Kidney (tissue), 14 donors: Measurements from ENCODE around the gene AGK. TPM values are rescaled to one million over a fixed set of nuclear protein-coding genes. Genes with fewer than 3 reads are reported as not detected.
A peak's percentile ranks its signal among the peaks of the same experiment; 100 is the strongest.

Source experiments
- DNase-seq, 5 donors: peaks; one replicate each; pipeline ENCODE4 v3.0.0-alpha.2; 2013 to 2020
- FAIRE-seq: peaks from 2 replicates; lab custom pipeline; 2012; peaks lifted over from hg19 to GRCh38; lab: Jason Lieb, UNC
- H3K27ac ChIP-seq, 2 donors: one replicate each; pipeline ENCODE4 v1.7.0; 2013; ENCODE audit warnings: low read depth in 2 of 2, low read length in 2 of 2, inconsistent platforms in 1 of 2
- H3K27me3 ChIP-seq: one replicate; pipeline ENCODE4 v1.7.1; 2013; ENCODE audit warnings: low read length, inconsistent platforms; ENCODE audit not compliant: control insufficient read depth, insufficient read depth
- H3K36me3 ChIP-seq, 3 donors: one replicate each; pipeline versions ENCODE4 v1.7.0 to v1.7.1; 2013; ENCODE audit warnings: low read length in 3 of 3, control low read depth in 1 of 3, inconsistent platforms in 1 of 3; ENCODE audit not compliant: insufficient read depth in 3 of 3, control insufficient read depth in 2 of 3
- H3K4me1 ChIP-seq, 3 donors: one replicate each; pipeline versions ENCODE4 v1.7.0 to v1.7.1; 2013; ENCODE audit warnings: low read length in 3 of 3, inconsistent platforms in 1 of 3, low read depth in 1 of 3; ENCODE audit not compliant: control insufficient read depth in 2 of 3, insufficient read depth in 2 of 3
- H3K4me3 ChIP-seq, 3 donors: one replicate each; pipeline versions ENCODE4 v1.7.0 to v1.8.1; 2013; ENCODE audit warnings: low read length in 3 of 3, control low read depth in 1 of 3, inconsistent platforms in 1 of 3
- H3K9ac ChIP-seq, 3 donors: one replicate each; pipeline versions ENCODE4 v1.7.0 to v1.7.1; 2013; ENCODE audit warnings: low read length in 3 of 3, control low read depth in 1 of 3, inconsistent platforms in 1 of 3
- H3K9me3 ChIP-seq, 3 donors: one replicate each; pipeline versions ENCODE4 v1.7.0 to v1.7.1; 2013; ENCODE audit warnings: low read length in 3 of 3, control low read depth in 1 of 3, inconsistent platforms in 1 of 3; ENCODE audit not compliant: control insufficient read depth in 2 of 3, insufficient read depth in 1 of 3
- CTCF ChIP-seq: IDR thresholded peaks from 3 replicates; pipeline ENCODE4 v1.5.1; 2012; ENCODE audit warnings: mild to moderate bottlenecking, moderate library complexity, borderline replicate concordance; ENCODE audit not compliant: insufficient read depth; ENCODE audit errors: extremely low read depth
- intact Hi-C: fragments of 100-400 bp; cut with DNase I; formaldehyde crosslinking; loops from one replicate; pipeline ENCODE4 v1.11.1; 2022
- polyA plus RNA-seq: library from polyadenylated mRNA; stranded (reverse); fragments of 350-450 nt; fragmentation: Illumina TruSeq; extraction: RNeasy Lipid Tissue Mini Kit (QIAGEN cat#74804); gene quantifications from one replicate; pipeline ENCODE4 v1.2.3, GENCODE V29; 2014; ENCODE audit warnings: low read depth, low replicate concordance; ENCODE audit not compliant: insufficient read depth
- total RNA-seq: library from RNA; stranded (reverse); fragmentation: NEBNext Ultra II Directional; extraction: Animal tissue kit (Norgen Biotek cat#: 25700); gene quantifications from one replicate; pipeline ENCODE4 v1.2.1, GENCODE V29; 2021
- donor health status: control.
- donor health status: control.
- donor health status: control.
- donor health status: control.
- donor health status: control.
- donor health status: DM: yes; HTN: yes; CAD: no.
- donor health status: Normal renal cell carcinoma (clear cell type).

Gene AGK
- total and polyA plus RNA-seq, 2 donors from 2014 or later: 17.7 to 30.7 TPM

DNA sequence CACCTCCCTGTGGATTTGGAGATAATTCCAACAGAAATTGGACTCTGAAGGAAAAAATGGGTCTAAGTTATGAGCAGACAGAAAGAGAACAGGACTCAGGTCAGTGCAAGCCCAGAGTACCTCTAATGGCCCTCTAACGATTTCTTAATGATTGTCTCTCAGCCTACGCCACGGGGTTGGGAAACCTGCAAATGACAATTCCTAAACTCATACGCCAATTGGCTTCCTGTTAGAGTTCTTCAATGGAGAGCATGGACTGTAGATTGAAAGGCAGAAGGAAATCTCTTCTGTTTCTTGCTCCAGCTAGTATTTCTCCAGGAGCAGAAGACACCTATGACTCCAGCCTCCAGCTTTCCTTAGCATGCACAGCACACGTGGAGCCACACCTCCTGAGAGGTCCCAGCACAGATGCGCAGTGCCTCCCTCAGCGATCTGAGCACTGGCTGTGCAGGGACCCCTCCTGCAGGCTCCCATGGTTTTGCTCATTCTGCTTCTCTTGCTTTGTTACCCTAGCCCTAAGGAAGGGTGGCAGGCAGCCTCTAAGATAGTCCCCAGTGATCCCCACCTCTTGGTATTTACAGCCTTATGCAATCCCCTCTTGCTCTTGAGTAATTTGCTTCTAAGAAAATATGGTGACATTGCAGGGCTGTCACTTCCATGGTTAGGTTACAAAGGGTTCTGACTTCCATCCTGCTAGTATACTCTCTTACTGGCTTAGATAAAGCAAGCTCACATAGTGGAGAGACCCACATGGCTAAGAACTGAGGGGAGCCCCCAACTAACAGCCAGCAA, 120.7 kb downstream of the AGK start:
- DNase-seq: no peak
- Histone ChIP-seq H3K36me3 (peaks cover 3 to 12% (median 8%) of the 10 kb centered on the region in 3 donors), H3K9me3 (no peaks in the 10 kb centered on the region), H3K27me3 (no peaks in the 10 kb centered on the region), H3K9ac (no peak overlapping the region), H3K27ac (no peak overlapping the region), H3K4me1 (no peaks in the 10 kb centered on the region), H3K4me3 (no peak overlapping the region)
- intact Hi-C loops: no loop called here
- no peak for FAIRE-seq
- TF ChIP-seq CTCF: no peak

GRCh38 chr7:141673346-141673745, 122.1 kb downstream of the AGK start:
- Histone ChIP-seq H3K9ac (no peak overlapping the region), H3K27ac (no peak overlapping the region), H3K36me3 (peaks cover 3 to 8% (median 7%) of the 10 kb centered on the region in 3 donors), H3K9me3 (no peaks in the 10 kb centered on the region), H3K27me3 (no peaks in the 10 kb centered on the region), H3K4me3 (no peak overlapping the region), H3K4me1 (no peaks in the 10 kb centered on the region)
- no peak for TF ChIP-seq CTCF
- FAIRE-seq: no peak
- intact Hi-C loops: no loop called here
- DNase-seq: no peak

- H3K9ac ChIP-seq: no peak overlapping the region
- peaks cover 3 to 8% (median 7%) of the 10 kb centered on the region in 3 donors for H3K36me3 ChIP-seq
- H3K4me1 ChIP-seq: no peaks in the 10 kb centered on the region
- FAIRE-seq: no peak
- H3K27ac ChIP-seq: no peak overlapping the region
- intact Hi-C loops: no loop called here
- no peaks in the 10 kb centered on the region for H3K9me3 ChIP-seq
- no peak for TF ChIP-seq CTCF
- peak in 4 of 5 donors; percentile 41 to 76 (median 62) for DNase-seq
- no peaks in the 10 kb centered on the region for H3K27me3 ChIP-seq
- H3K4me3 ChIP-seq: no peak overlapping the region
These were observed 123.0 kb downstream of the AGK start for GRCh38 chr7:141674171-141674671.
